Myocyte (in vitro differentiated cells): ENCODE data around the gene PLCH2. TPM values are rescaled to one million over a fixed set of nuclear protein-coding genes. Genes with fewer than 3 reads are reported as not detected.

Experiments used
- DNase-seq: peaks from one replicate; pipeline ENCODE4 v3.0.0-alpha.2; 2012; ENCODE audit warnings: low read depth
- total RNA-seq: library from RNA; depleted of rRNA; stranded (reverse); fragments of >200 nt; gene quantifications from 2 replicates; pipeline ENCODE4 v1.2.3, GENCODE V29; 2014

Gene PLCH2
- total RNA-seq, 1 donor from 2014 or later = 0.21 TPM

- DNase-seq = peak; percentile 95
Measured at GRCh38 chr1:2526824-2527555, 50.9 kb downstream of the PLCH2 start.

GRCh38 chr1:2527556-2527860 is 51.4 kb downstream of the PLCH2 start:
- DNase-seq = no peak

DNA sequence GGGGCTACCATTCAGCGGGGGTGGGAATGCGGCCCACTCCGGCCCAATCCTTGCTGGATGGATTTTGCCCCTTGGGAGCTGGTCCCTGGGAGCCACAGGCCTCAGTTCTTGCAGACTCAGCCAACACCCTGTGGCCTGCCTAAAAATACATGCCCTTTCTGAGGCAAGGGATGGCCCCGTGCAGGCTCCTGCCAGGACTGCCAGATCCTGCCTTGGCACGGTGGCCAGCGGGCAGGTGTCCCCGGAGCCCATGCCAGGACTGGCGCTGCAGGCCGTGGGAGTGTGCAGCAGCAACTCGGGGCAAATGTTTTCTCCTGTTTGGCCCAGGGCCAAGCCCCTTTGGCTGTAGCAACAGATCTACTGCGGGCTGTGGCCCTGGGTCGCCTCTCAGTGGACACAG is 51.9 kb downstream of the PLCH2 start:
- DNase-seq = peak; percentile 71

DNA sequence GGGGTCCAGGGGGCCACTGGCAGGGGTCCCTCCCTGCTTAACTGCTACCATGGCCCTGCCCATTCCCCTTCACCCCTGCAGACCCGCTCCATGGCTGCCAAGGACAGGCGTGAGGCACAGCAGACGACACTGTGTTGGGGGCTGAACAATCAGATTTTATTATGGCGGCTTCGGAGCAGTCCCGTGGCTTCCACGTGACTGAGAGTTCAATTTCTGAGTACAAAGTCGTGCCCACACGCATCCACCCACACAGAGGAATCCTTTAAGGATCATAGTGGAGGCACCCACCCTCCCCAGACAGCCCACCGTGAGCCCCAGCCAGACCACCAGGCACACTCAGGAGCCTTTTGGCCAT is 52.5 kb downstream of the PLCH2 start:
- no peak for DNase-seq

- no peak for DNase-seq
Measured at GRCh38 chr1:2528966-2529783, 53.1 kb downstream of the PLCH2 start.

DNA sequence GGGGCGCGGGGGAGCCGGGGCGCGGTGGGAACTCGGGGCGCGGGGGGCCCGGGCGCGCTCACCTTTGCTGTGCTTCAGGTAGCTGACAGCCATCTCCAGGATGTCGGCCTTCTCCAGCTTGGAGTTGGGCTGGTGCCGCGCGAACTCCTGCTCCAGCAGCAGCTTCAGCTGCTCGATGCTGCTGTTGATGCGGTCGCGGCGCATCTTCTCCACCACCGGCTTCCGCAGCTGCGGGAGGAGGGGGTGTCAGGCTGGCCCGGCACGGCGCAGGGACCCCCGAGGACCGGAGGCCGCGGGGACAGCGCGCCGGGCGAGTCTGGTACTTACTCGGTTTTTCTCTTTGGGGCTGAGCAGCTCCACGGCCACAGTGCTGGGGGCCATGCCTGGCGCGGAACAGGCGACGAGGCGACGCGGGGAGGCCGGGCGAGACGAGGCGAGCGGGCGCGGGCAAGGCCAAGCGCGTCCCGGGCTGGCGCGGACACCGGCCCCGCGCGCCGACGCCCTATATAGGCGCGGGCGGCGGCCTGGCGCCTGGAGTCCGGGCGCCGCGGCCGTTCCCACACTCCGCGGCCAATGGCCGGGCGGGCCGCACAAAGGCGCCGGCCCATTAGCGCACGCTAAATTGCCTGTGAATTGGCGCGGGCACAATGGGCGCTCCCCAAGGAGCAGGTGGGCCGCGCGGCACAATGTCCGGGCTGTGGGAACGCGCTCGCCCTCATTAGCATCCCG is 53.9 kb downstream of the PLCH2 start, which contains the start of gene HES5:
Gene HES5 (minus strand): TSS at position 480 of the 729 bp plus-strand sequence. CDS start 99 bp downstream, at position 381.
- no peak for DNase-seq

DNA sequence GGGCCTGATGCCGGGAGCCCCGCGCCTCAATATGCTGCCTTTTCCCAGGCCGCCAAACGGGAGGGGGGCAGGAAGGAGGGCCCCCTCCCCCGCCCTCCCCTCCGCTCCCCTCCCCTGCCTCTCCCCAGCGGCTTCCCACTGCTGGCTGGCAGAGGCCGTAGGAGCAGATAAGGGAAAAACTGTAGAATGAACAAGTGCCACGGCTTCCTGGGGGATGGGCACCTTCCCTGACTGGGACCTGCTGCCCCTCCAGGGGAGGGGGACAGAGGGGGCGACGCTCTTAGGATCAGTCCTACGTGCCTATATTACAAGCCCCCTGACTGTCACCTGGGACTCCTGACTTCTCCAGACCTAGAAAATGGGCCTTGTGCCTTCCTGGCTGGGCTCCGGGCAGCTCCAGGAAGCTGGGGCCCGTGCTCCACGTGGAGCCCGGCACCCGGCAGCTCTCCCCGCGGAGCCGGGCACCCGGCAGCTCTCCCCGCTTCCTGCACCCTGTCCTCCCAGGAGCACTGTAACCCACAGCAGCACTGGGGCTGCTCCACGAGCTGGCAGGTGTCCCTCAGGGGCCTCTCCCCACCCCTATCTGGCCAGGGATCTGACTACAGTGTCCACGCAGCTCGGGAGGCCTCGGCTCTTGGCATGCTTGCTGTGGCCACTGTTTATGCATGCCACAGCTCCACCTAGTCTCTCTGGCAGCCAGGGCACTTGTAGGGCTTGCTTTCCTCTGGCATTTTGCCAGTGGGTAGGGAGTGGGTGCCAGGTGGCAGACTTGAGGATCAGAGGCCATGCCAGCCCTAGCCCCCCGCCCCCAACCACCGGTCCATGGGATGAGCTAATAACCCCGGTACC is 54.6 kb downstream of the PLCH2 start:
- DNase-seq = no peak

GRCh38 chr1:2532485-2533160 is 56.5 kb downstream of the PLCH2 start:
- no peak for DNase-seq

DNA sequence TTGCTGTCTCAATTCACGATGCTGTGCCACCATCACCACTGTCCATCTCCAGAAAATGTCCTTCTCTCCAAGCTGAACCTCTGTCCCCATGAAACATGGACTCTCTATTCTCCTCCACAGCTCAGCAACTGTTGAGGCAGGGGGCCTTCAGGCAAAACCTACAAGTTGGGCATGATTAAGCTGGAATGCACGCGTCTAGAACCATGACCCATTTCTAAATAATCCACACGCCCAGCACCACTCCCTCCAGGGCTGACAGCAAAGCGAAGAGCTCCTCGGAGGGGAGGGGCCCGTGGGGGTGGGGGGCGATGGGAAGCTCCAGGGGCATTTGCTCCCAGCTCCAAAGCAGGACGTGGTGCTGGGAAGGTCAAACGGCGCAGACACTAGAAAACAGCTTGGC is 57.3 kb downstream of the PLCH2 start:
- no peak for DNase-seq

DNA sequence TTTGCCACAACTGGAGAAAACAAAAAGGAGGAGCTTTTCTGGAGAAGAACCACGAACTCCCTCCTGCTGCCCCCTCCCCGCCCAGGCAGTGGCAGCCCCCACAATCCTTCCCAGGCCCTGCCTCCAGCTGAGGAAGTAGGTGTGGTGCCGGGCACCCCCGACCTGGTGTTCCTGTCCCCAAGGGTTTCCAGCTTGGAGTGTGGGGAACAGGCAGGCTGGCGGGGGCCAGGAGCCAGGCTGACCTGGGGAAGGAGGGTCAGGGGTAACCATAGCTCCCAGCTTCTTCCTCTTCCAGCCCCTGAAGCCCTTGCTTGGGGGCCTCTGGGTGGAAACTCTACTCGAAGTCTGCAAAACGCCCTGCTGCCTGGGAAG is 58.2 kb downstream of the PLCH2 start:
- no peak for DNase-seq

GRCh38 chr1:2534687-2535441 is 58.8 kb downstream of the PLCH2 start:
- DNase-seq = no peak

GRCh38 chr1:2535455-2535854 is 59.4 kb downstream of the PLCH2 start:
- DNase-seq = no peak

- no peak for DNase-seq
Measured at GRCh38 chr1:2535981-2536380, 59.9 kb downstream of the PLCH2 start.

DNA sequence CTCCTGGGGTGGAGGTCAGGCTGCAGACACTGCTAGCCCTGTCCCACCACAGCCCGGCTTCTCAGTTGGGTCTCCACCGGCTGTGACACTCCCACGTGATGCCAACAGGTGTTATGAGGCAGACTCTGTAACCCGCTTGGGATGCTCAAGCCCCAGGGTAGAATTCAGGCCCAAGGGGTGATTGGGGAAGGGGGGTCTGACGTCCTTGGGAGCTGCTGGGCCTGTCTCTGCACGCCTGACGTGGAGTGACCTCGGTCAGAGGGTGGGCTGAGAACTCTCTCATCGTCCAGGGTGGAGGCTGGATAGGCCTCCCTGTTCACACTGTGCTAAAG is 61.7 kb downstream of the PLCH2 start:
- DNase-seq = no peak

DNA sequence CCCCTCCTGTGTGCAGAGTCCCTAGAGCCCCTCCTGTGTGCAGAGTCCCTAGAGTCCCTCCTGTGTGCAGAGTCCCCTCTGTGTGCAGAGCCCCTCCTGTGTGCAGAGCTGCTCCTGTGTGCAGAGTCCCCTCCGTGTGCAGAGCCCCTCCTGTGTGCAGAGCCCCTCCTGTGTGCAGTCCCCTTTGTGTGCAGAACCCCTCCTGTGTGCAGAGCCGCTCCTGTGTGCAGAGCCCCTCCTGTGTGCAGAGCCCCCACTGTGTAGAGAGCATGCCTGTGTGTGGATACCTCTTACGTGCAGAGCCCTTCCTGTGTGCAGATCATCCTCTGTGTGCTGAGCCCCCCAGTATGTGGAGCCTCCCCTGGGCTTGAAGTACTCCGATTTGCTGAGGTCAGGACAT is 62.3 kb downstream of the PLCH2 start:
- no peak for DNase-seq

- DNase-seq = no peak
Measured at GRCh38 chr1:2538872-2539271, 62.8 kb downstream of the PLCH2 start.

- no peak for DNase-seq
Measured at GRCh38 chr1:2539312-2539907, 63.3 kb downstream of the PLCH2 start.

GRCh38 chr1:2540816-2541492 is 64.9 kb downstream of the PLCH2 start:
- DNase-seq = no peak

DNA sequence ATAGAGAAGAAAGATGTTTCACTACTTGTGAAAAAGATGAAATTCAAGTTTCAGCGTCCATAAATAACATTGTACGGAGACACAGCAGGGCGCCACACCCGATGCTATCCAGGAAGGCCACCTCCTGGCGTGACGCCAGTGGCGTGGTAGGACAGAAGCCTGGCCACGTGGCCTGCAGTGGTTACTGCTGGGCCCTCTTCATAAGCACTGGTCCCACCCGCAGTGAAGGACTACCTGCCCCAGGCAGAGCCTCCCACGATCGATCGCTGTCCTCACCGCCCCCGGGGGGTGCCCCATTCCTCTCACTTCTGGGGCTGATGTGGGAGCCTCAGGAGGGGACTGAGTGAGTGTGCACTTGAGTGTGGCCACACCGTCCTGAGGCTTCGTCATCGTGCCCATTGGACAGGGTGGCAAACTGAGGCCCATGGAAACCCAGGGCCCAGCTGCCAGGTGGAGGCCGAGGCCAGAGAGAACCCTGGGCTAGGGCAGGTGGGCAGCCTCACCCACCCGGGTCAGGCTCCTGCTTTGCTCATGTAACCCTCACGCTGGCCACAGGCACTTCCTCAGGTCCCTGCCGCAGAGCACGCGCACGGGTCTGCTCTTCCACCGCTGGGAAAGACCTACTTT is 65.6 kb downstream of the PLCH2 start:
- no peak for DNase-seq
